ENCODE measurements around the gene ZCCHC14.

- TF ChIP-seq MXI1 (IDR thresholded peaks at IDR 0.05; ENCODE audit: low read depth, low read length) (no peak), NR2C2 (IDR thresholded peaks at IDR 0.05; ENCODE audit: borderline replicate concordance, control insufficient read depth, insufficient read length, low read depth) (no peak), POLR2AphosphoS5 (IDR thresholded peaks at IDR 0.05; ENCODE audit: low read length) (no peak), CEBPB (IDR thresholded peaks at IDR 0.05; ENCODE audit: borderline replicate concordance in 1 of 2, low read depth in 2 of 2, low read length in 2 of 2) (no peak), CTCF (IDR thresholded peaks at IDR 0.05 in 2 of 3, conservative IDR thresholded peaks at IDR 0.05 in 1 of 3; ENCODE audit: control insufficient read depth in 2 of 3, extremely low read depth in 1 of 3, insufficient read depth in 1 of 3, low read depth in 3 of 3, low read length in 3 of 3) (no peak), SUZ12 (IDR thresholded peaks at IDR 0.05; ENCODE audit: unreplicated experiment) (no peak)
Measured at GRCh38 chr16:87439926-87440325, 52.9 kb downstream of the ZCCHC14 start.
